CD8-positive, alpha-beta memory T cell (primary cell): ENCODE results near the gene GIGYF1. TPM values are rescaled to one million over a fixed set of nuclear protein-coding genes. Genes with fewer than 3 reads are reported as not detected.
"Not testable (repeated sequence)": the region's sequence is repeated elsewhere in the genome, so short reads cannot be mapped to it uniquely, and the experiment has no call there.

Experiments used
- CTCF ChIA-PET: fragments of 350-600 bp; sonication (Branson Sonifier 250); formaldehyde crosslinking; loops from one replicate; lab custom pipeline; 2021; ENCODE audit warnings: antibody characterized with exemption; lab: Charles Lee
- POLR2A ChIA-PET: fragments of 350-600 bp; sonication (Branson Sonifier 250); formaldehyde crosslinking; loops from one replicate; lab custom pipeline; 2021; ENCODE audit warnings: antibody characterized with exemption; lab: Charles Lee
- DNase-seq, 5 donors: peaks; one replicate each; pipeline versions ENCODE4 v3.0.0 to v3.0.0-alpha.2; 2020 to 2022; ENCODE audit warnings: mixed read lengths in 1 of 5
- H3K27ac ChIP-seq: one replicate; pipeline ENCODE4 v1.7.0; 2013; ENCODE audit warnings: low read depth, mild to moderate bottlenecking, low read length, moderate library complexity
- H3K27me3 ChIP-seq: 2 replicates; pipeline ENCODE4 v1.7.0; 2013; ENCODE audit warnings: low read length, mild to moderate bottlenecking; ENCODE audit not compliant: insufficient read depth, poor library complexity, severe bottlenecking
- H3K36me3 ChIP-seq: 2 replicates; pipeline ENCODE4 v1.7.0; 2013; ENCODE audit warnings: mild to moderate bottlenecking, low read length, moderate library complexity; ENCODE audit not compliant: insufficient read depth
- H3K4me1 ChIP-seq: 2 replicates; pipeline ENCODE4 v1.7.0; 2013; ENCODE audit warnings: mild to moderate bottlenecking, low read length, moderate library complexity; ENCODE audit not compliant: insufficient read depth
- H3K4me3 ChIP-seq: 2 replicates; pipeline ENCODE4 v1.7.0; 2013; ENCODE audit warnings: mild to moderate bottlenecking, low read length
- H3K9me3 ChIP-seq: 2 replicates; pipeline ENCODE4 v1.7.0; 2013; ENCODE audit warnings: mild to moderate bottlenecking, low read length
- H3K27ac Mint-ChIP-seq, 8 donors: one replicate each; pipeline ENCODE4 v1.8.0; 2020 to 2021; ENCODE audit warnings: mixed read lengths in 8 of 8, mild to moderate bottlenecking in 6 of 8, inconsistent platforms in 3 of 8, moderate library complexity in 3 of 8
- H3K27me3 Mint-ChIP-seq, 2 donors: one replicate each; pipeline ENCODE4 v1.8.0; 2020 to 2021; ENCODE audit warnings: mixed read lengths in 2 of 2, mild to moderate bottlenecking in 1 of 2, moderate library complexity in 1 of 2
- H3K36me3 Mint-ChIP-seq, 3 donors: one replicate each; pipeline ENCODE4 v1.8.0; 2020 to 2021; ENCODE audit warnings: mixed read lengths in 3 of 3, inconsistent platforms in 1 of 3, mild to moderate bottlenecking in 1 of 3
- H3K4me1 Mint-ChIP-seq, 3 donors: one replicate each; pipeline ENCODE4 v1.8.0; 2020 to 2021; ENCODE audit warnings: mixed read lengths in 3 of 3, inconsistent platforms in 1 of 3, mild to moderate bottlenecking in 1 of 3
- H3K4me3 Mint-ChIP-seq, 7 donors: one replicate each; pipeline ENCODE4 v1.8.0; 2020 to 2021; ENCODE audit warnings: mixed read lengths in 7 of 7, mild to moderate bottlenecking in 6 of 7, moderate library complexity in 4 of 7, inconsistent platforms in 2 of 7
- H3K9me3 Mint-ChIP-seq, 5 donors: one replicate each; pipeline ENCODE4 v1.8.0; 2020 to 2022; ENCODE audit warnings: mixed read lengths in 5 of 5, mild to moderate bottlenecking in 3 of 5, moderate library complexity in 2 of 5, inconsistent platforms in 1 of 5
- polyA plus RNA-seq: library from polyadenylated mRNA; unstranded; fragments of 300-500 nt; fragmentation: Illumina TruSeq; gene quantifications from one replicate; pipeline ENCODE4 v1.2.3, GENCODE V29; 2021
- total RNA-seq, 2 experiments: library from RNA; stranded (reverse); gene quantifications; one replicate each; pipeline ENCODE4 v1.2.3, GENCODE V29; 2021

Gene GIGYF1
- total and polyA plus RNA-seq, 3 experiments from 2014 or later: 3.2 to 54.7 (median 51.4) TPM

- H3K27ac Mint-ChIP-seq: peak within 1 kb of the TSS; percentile 86 to 97 (median 94)
- peak within 1 kb of the TSS; percentile 88 to 98 (median 96) for H3K4me3 Mint-ChIP-seq
- peaks cover 0 to 11% (median 0%) of the 10 kb centered on the region in 3 donors for H3K36me3 Mint-ChIP-seq
- DNase-seq: peak; percentile 96 to 99 (median 98)
- no peaks in the 10 kb centered on the region for H3K27me3 ChIP-seq
- H3K27ac ChIP-seq: peak within 1 kb of the TSS; percentile 81
- peaks cover 12 to 19% (median 15%) of the 10 kb centered on the region in 3 donors for H3K4me1 Mint-ChIP-seq
- POLR2A ChIA-PET: interaction anchor here (0.6 to 2.0 kb wide), 19 partner anchors 9 to 312 kb away, joined by 3 to 19 read pairs (median 4); partner anchors contain the start of genes FBXO24, GIGYF1, LRCH4 and MEPCE
- H3K9me3 ChIP-seq: no peaks in the 10 kb centered on the region
- peaks cover 14% of the 10 kb centered on the region for H3K4me1 ChIP-seq
- no peaks in the 10 kb centered on the region for H3K9me3 Mint-ChIP-seq
- H3K4me3 ChIP-seq: peak within 1 kb of the TSS; percentile 93
- H3K27me3 Mint-ChIP-seq: peaks cover 2 to 3% of the 10 kb centered on the region in 2 donors
- no peaks in the 10 kb centered on the region for H3K36me3 ChIP-seq
- CTCF ChIA-PET: interaction anchor here (0.7 to 9.0 kb wide), 51 partner anchors 10 to 516 kb away, joined by 3 to 120 read pairs (median 5); partner anchors contain the start of genes EPO, FBXO24, GIGYF1 and GNB2
Observed at GRCh38 chr7:100705753-100706671, 12.0 kb upstream of the GIGYF1 start, which contains the start of gene POP7. Gene POP7, plus strand, starts transcription at chr7:100706121. Its CDS starts 710 bp downstream, at chr7:100706831.

- Mint-ChIP-seq H3K9me3 (no peaks in the 10 kb centered on the region), H3K36me3 (peaks cover 0 to 11% (median 0%) of the 10 kb centered on the region in 3 donors), H3K27ac (peak overlapping the region in 7 of 8 donors; percentile 86 to 97 (median 94)), H3K4me1 (peaks cover 12 to 19% (median 15%) of the 10 kb centered on the region in 3 donors), H3K4me3 (peak overlapping the region; percentile 88 to 98 (median 96)), H3K27me3 (peaks cover 2 to 4% of the 10 kb centered on the region in 2 donors)
- POLR2A ChIA-PET: interaction anchor here (0.6 to 2.0 kb wide), 18 partner anchors 8 to 630 kb away, joined by 3 to 19 read pairs (median 4); partner anchors contain the start of genes FBXO24, GIGYF1, LRCH4 and MEPCE
- peak overlapping the region; percentile 81 for H3K27ac ChIP-seq
- H3K4me1 ChIP-seq: peaks cover 14% of the 10 kb centered on the region
- H3K36me3 ChIP-seq: no peaks in the 10 kb centered on the region
- peak overlapping the region; percentile 93 for H3K4me3 ChIP-seq
- H3K9me3 ChIP-seq: no peaks in the 10 kb centered on the region
- peak; percentile 64 to 82 (median 69) for DNase-seq
- no peaks in the 10 kb centered on the region for H3K27me3 ChIP-seq
- CTCF ChIA-PET: interaction anchor here (0.8 to 9.0 kb wide), 51 partner anchors 11 to 515 kb away, joined by 3 to 120 read pairs (median 5); partner anchors contain the start of genes EPO, GIGYF1, GNB2 and MOSPD3
Observed at GRCh38 chr7:100705320-100705752, 11.3 kb upstream of the GIGYF1 start.

DNA sequence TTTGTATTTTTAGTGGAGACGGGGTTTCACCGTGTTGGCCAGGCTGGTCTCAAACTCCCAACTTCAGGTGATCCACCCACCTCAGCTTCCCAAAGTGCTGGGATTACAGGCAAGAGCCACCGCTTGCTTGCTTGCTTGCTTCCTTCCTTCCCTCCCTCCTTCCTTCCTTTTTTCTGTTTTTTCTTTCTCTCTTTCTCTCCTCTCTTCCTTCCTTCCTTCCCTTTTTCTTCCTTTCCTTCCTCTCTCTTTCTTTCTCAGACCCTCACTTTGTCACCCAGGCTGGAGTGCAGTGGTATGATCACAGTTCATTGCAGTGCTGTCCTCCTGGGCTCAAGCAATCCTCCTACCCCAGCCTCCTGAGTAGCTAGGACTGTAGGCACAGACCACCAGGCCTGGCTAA lies 7.0 kb upstream of the GIGYF1 start:
- Mint-ChIP-seq H3K27ac (peak overlapping the region in 1 of 8 donors; percentile 12), H3K4me3 (peak overlapping the region in 1 of 7 donors; percentile 2)
- H3K4me3 ChIP-seq, H3K9me3 ChIP-seq, H3K4me1 Mint-ChIP-seq, H3K27ac ChIP-seq, H3K9me3 Mint-ChIP-seq, H3K36me3 ChIP-seq, H3K27me3 ChIP-seq, H3K36me3 Mint-ChIP-seq, H3K4me1 ChIP-seq, H3K27me3 Mint-ChIP-seq, DNase-seq, POLR2A ChIA-PET: not testable (repeated sequence)
- CTCF ChIA-PET: interaction anchor here (0.9 to 9.0 kb wide), 5 partner anchors 8 to 151 kb away, joined by 3 to 120 read pairs (median 4); partner anchors contain the start of genes FBXO24, GIGYF1, LRCH4 and SLC12A9

GRCh38 chr7:100699018-100699417 lies 5.0 kb upstream of the GIGYF1 start:
- Mint-ChIP-seq H3K4me3 (peak overlapping the region in 1 of 7 donors; percentile 24), H3K27ac (peak overlapping the region in 1 of 8 donors; percentile 82), H3K9me3 (no peaks in the 10 kb centered on the region), H3K4me1 (peaks cover 7 to 10% (median 10%) of the 10 kb centered on the region in 3 donors), H3K36me3 (no peaks in the 10 kb centered on the region), H3K27me3 (peaks cover 7 to 8% of the 10 kb centered on the region in 2 donors)
- ChIA-PET CTCF (no interaction called here), POLR2A (no interaction called here)
- Histone ChIP-seq H3K4me1 (no peaks in the 10 kb centered on the region), H3K36me3 (no peaks in the 10 kb centered on the region), H3K27me3 (no peaks in the 10 kb centered on the region), H3K27ac (no peak overlapping the region), H3K9me3 (no peaks in the 10 kb centered on the region), H3K4me3 (no peak overlapping the region)
- DNase-seq: no peak

- Mint-ChIP-seq H3K4me3 (peak overlapping the region in 5 of 7 donors; percentile 8 to 89 (median 56)), H3K27ac (peak overlapping the region in 3 of 8 donors; percentile 51 to 92 (median 76))
Observed at GRCh38 chr7:100696123-100696521, 2.1 kb upstream of the GIGYF1 start.

GRCh38 chr7:100693312-100694097 lies 545 bp downstream of the GIGYF1 start:
- Histone ChIP-seq H3K4me1 (peaks cover 26% of the 10 kb centered on the region), H3K27me3 (no peaks in the 10 kb centered on the region), H3K9me3 (no peaks in the 10 kb centered on the region), H3K27ac (peak overlapping the region; percentile 61), H3K4me3 (peak overlapping the region; percentile 81), H3K36me3 (peaks cover 2% of the 10 kb centered on the region)
- Mint-ChIP-seq H3K36me3 (peaks cover 0 to 24% (median 0%) of the 10 kb centered on the region in 3 donors), H3K27ac (peak overlapping the region; percentile 80 to 98 (median 92)), H3K27me3 (no peaks in the 10 kb centered on the region), H3K4me1 (peaks cover 36 to 48% (median 39%) of the 10 kb centered on the region in 3 donors), H3K9me3 (no peaks in the 10 kb centered on the region), H3K4me3 (peak overlapping the region; percentile 88 to 97 (median 94))
- CTCF ChIA-PET: interaction anchor here (0.7 to 9.0 kb wide), 16 partner anchors 10 to 252 kb away, joined by 3 to 120 read pairs (median 12); partner anchors contain the start of genes FBXO24, LRCH4, MOSPD3 and POP7
- POLR2A ChIA-PET: interaction anchor here (1.0 to 2.8 kb wide), 5 partner anchors 12 to 265 kb away, joined by 3 to 16 read pairs (median 5); partner anchors contain the start of genes MOSPD3, POP7 and ZCWPW1
- peak in 2 of 5 donors; percentile 16 to 47 for DNase-seq

More at GRCh38 chr7:100696123-100696521, 2.1 kb upstream of the GIGYF1 start:
- ChIA-PET CTCF (interaction anchor here (1.3 to 9.0 kb wide), 4 partner anchors 8 to 133 kb away, joined by 3 to 120 read pairs (median 48); partner anchors contain the start of gene POP7), POLR2A (interaction anchor here (1.2 kb wide), 1 partner anchor 10 kb away, joined by 4 read pairs; the partner anchor contains the start of gene POP7)
- Mint-ChIP-seq H3K4me1 (peaks cover 27 to 31% (median 30%) of the 10 kb centered on the region in 3 donors), H3K9me3 (no peaks in the 10 kb centered on the region), H3K36me3 (peaks cover 0 to 12% (median 0%) of the 10 kb centered on the region in 3 donors), H3K27me3 (peaks cover 6 to 7% of the 10 kb centered on the region in 2 donors)
- peaks cover 23% of the 10 kb centered on the region for H3K4me1 ChIP-seq
- H3K4me3 ChIP-seq: no peak overlapping the region
- no peak for DNase-seq
- no peak overlapping the region for H3K27ac ChIP-seq
- no peaks in the 10 kb centered on the region for H3K36me3 ChIP-seq
- H3K9me3 ChIP-seq: no peaks in the 10 kb centered on the region
- no peaks in the 10 kb centered on the region for H3K27me3 ChIP-seq
